Lower leg skin (tissue), 3 donors: ENCODE results near the gene MYO18B.

ENCODE experiments used
- CTCF ChIP-seq, 3 donors: fragments of 450-650 bp; IDR thresholded peaks; one replicate each; pipeline ENCODE4 v1.5.1; 2016; ENCODE audit warnings: antibody characterized with exemption in 3 of 3, mild to moderate bottlenecking in 3 of 3, moderate library complexity in 2 of 3
- POLR2A ChIP-seq, 2 donors: fragments of 450-650 bp; IDR thresholded peaks; one replicate each; pipeline ENCODE4 v1.6.1; 2016 to 2017; ENCODE audit warnings: antibody characterized with exemption in 2 of 2, mild to moderate bottlenecking in 1 of 2, moderate library complexity in 1 of 2

GRCh38 chr22:25881210-25881755 lies 139.3 kb downstream of the MYO18B start:
- TF ChIP-seq POLR2A (IDR thresholded peaks at IDR 0.05) (no peak), CTCF (IDR thresholded peaks at IDR 0.05) (no peak)
